ENCODE data around the gene SLC17A2.

Gene SLC17A2, protein sequence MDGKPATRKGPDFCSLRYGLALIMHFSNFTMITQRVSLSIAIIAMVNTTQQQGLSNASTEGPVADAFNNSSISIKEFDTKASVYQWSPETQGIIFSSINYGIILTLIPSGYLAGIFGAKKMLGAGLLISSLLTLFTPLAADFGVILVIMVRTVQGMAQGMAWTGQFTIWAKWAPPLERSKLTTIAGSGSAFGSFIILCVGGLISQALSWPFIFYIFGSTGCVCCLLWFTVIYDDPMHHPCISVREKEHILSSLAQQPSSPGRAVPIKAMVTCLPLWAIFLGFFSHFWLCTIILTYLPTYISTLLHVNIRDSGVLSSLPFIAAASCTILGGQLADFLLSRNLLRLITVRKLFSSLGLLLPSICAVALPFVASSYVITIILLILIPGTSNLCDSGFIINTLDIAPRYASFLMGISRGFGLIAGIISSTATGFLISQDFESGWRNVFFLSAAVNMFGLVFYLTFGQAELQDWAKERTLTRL

DNA sequence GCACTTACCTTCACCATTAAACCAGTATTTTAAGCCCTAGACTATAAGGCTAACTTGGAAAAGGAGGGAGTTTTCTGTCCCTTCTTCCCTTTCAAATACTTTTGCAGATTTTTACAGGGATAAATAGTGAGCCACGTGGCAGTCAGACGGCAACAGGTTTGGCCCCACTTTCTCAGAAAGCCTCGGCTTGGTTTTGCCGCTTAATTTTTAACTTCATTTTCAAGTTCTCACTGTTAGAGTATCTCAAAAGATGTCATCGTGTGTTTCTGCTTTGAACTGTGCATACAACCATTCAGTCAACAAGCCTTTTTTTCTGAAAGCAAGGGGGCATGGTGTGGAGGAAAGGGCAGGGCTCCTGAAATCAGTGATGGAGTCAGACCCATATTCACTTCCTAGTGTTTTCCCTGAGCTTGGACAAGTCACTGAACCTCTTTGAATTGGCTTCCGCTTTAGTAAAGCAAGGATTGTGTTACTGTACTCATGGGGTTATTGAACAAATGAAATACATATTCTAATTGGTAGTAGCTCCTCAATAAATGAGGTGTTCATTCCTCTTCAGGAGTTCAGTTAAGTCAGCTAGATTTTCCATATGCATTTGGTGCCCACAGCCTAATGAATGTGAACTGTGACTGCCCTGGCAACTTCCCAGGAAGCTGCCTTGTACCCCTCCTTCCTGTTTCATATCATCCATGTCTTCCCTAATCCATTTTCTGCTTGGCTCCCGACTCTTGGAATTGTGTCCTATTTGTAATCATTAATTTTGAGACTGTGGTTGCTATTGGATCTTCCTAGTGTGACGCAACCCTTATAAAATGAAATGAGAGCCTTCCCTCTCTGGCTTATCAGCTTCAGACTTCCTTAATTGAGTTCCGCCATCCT, at the start of gene SLC17A2:
TSS of gene SLC17A2 (minus strand) at position 160 of the 879 bp plus-strand sequence. CDS start 4,895 bp downstream, outside the sequence.
- no peak for DNase-seq

DNA sequence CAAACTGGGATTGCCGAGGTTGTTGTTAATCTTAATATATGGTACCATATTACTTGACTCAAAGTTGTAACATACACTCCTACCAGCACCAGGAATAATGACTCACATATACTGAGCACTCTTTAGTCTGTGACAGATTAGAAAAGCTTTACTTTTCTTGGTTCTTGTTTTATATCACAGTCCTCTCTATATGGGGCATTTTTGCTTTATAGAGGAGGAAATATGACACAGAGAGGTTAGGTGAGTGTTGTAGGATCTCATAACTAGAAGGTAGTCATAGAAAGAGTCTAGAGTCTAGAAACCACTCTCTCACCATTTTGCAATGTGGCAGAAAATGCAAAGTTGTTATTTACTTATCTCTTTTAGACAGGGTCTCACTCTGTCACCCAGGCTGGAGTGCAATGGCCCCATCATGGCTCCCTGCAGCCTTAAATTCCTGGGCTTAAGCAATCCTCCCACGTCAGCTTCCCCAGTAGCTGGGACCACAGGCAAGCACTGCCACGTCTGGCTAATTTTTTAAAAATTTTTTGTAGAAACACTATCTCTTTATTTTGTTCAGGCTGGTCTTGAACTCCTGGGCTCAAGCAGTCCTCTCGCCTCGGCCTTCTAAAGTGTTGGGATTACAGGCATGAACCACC, 45.6 kb upstream of the SLC17A2 start:
- no peak for DNase-seq

DNA sequence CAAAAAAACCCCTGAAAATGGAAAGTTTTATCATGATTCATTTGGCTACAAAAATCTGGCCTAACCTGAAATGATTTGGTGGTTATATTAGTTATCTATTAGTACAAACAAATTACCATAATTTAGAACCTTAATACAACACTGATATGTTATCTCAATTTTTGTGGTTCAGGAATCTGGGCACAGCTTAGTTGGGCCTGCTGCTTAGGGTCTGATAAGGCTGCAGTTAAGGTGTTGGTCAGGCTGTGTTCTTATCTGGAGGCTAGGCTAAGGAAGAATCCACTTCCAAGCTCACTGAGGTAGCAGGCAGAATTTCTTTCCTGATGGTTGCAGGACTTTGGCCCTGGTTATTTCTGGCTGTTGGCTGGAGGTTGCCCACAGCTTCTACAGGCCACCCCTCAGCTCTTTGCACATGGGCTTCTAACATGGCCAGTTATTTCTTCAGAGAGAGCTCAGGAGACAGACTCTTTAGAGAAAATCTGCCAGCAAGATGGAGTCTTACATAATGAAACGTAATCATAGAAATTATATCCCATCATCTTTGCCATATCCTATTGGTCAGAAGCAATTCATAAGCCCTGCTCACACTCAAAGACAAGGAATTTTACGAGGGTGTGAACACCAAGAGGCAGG, 43.5 kb upstream of the SLC17A2 start:
- no peak for DNase-seq

DNA sequence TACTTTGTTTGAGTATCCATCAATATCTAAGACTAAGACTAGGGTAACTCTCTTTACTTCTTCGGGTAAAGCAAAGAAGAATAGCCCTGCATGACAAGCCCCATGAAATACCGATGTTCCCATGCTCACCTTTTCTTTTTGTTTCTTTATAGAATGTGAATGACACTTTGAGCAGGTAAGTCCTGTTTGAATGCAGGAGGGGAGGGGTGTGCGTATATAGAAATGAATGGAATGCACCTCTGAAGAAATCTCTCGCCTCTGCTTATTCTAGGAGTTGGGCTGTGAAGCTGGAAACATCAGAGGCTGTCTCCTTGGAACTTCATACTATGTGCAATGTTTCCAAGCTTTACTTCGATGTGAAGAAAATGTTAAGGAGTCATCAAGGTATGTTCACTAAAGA, 42.4 kb upstream of the SLC17A2 start:
- no peak for DNase-seq

DNA sequence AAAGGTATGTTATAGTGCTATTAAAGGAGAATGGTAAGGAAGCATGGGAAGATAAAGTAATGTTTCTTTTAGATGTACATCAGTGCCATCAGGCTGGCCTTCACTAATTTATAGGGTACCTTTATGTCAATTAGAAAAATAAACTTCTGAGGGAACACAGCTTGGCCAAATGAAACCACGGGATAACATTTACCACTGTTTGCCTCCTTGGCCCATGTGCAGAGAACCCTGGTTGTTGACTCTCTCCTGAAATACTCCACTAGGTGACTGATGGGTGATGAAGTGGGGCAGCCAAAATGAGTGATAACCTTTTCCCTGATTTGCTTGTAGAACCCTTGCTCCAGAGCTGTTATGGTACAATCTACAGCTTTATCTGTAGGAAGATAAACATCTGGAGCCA, 41.6 kb upstream of the SLC17A2 start:
- no peak for DNase-seq

DNA sequence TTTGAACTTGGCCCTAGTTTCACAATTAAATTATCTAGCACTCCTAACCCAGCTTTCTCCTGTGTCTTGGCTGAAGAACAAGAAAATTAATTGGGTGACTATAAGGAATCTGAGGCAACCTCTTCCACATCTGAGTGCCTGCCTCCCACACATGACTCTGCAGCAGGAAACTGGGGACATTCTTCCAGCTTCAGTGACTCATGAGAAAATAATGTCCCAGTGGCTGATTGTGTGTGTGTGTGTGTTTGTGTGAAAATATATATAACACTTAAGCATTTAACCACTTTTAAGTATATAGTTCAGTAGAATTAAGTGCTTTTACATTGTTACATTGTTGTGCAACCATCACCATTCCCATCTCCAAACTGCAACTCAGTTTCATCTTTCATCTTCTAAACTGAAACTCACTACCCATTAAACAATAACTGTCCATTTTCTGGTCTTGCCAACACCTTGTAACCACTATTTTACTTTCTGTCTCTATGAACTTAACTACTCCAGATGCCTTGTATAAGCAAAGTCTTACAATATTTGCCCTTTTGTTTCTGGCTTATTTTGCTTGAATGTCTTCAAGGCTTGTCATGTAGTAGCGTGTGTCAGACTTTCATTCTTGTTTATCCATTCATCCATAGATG, 40.8 kb upstream of the SLC17A2 start:
- peak; percentile 56 for DNase-seq

DNA sequence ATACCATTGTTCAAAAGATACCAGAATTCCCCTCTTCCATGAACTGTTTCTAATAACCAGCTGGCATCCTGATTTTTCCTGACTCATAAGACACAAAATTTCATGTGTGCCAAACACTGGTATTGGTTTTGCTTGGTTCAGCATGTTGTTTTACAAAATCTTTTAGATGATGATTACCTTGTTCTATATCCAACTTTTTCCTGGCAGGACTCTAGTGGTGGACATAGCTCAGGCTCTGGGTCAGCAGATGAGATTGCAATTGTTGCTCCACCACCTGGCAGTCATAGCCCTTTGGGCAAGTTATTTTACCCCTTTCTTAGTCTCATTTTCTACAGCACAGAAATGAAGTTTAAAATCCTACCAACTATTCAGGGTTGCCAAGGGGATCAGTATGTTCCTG, 38.3 kb upstream of the SLC17A2 start:
- no peak for DNase-seq

DNA sequence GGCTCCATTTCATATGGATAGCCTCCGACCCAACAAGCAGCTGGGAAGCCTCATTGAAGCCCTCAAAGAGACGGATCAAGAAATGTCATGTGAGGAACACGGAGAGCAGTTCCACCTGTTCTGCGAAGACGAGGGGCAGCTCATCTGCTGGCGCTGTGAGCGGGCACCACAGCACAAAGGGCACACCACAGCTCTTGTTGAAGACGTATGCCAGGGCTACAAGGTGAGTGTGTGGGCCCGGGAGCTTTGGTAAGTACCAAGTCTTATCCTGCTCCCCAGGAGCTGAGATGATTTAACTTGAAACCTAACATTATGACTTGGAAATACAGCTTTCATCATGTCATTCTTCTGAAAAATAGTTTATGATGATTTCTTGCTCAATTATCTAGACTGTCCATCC, 36.2 kb upstream of the SLC17A2 start:
- no peak for DNase-seq

DNA sequence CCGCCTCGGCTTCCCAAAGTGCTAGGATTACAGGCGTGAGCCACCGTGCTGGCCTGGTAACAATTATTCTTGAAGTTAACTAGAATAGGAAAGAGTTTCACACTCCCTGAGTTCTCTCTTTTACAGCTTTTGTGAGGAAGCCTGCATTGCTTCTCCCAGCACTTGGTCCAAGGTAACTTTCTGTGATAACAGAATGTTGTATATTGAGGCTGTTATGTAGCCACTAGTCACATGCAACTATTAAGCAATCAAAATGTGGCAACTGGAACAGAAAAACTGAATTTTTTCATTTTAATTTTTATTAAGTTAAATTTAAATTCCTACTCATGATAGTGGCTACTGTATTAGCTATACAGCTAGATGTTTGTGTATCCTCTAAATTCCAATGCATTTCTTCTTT, 34.6 kb upstream of the SLC17A2 start:
- no peak for DNase-seq

DNA sequence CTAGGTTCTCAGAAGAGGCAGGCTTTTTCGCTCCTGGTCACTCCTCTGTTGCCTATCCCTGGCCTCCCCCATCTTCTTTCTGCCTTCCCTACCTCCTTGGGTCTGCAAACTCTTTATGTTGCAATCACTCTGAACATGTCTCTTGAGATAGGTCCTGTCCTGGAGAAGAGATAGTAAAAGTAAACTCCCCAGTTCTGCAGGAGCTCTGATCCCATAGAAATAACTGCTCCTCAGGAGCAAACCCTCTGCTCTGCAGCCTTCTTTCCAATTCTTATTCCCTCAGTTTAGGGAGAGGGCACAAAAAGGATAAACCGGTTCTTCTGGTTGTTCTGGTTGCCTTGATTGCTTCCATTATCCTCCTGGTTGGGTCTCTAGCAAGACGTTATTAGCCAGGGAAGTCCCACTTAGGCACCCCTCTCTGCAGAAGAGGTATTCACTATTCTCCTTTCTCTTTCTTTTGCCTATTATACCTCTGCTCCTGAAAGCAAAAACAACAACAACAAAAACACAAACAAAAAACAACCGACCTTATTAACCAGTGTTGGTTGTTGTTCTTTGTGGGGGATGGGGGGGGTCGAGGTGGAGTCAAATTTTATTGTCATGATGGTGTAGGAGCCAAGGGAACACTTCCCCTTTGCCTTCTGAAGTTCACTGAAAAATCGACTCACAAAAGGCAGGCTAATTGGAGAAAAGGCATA, 33.1 kb upstream of the SLC17A2 start:
- peak; percentile 49 for DNase-seq

DNA sequence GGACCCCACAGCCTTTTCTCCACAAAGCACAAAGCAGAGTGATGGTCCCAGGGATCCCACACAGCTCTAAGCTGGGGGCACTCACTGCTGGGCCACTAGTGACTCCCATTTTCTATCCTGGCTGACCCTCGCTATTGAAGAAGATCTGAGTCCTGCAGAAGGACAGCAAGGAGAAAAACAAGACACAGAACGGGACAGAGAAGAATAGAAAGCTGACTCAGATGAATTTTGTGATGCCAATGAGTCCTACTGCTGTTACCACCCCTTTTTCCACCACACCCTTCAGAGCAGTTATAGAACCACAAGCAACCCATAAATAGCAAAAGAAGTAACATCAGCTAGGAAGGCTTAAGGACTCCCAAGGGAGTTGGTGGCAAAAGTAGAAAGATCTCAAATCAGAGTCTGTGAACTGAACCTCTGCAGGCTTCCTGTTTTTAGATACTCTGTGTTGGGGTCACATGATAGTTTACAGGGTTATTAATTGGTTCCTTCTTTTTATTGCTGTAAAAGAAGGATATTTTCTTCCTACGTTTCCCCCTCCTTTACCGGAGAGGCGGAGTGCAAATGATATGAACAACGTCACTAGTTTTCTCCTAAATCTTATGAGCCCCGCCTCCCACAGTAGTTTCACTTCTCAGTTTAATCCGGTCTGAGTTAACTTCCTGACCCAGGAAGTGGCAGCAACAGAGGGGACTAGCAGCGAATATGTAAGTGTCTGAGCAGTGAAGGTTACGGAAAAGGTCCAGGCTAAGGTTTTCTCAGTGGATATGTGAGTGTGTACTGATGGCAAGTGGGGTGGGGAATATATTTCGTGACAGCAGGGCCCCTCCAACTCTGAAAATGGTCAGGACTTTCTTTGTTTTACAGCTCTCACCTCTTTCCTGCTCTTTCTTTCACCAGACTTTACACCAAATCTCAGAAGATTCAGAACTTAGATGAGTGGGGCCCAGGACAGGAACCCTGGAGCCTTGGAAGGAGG, 31.9 kb upstream of the SLC17A2 start, which contains the start of gene TRIM38:
TSS of gene TRIM38 (plus strand) at position 654 of the 979 bp plus-strand sequence. CDS start 3,721 bp downstream, outside the sequence.
- peak; percentile 99 for DNase-seq

DNA sequence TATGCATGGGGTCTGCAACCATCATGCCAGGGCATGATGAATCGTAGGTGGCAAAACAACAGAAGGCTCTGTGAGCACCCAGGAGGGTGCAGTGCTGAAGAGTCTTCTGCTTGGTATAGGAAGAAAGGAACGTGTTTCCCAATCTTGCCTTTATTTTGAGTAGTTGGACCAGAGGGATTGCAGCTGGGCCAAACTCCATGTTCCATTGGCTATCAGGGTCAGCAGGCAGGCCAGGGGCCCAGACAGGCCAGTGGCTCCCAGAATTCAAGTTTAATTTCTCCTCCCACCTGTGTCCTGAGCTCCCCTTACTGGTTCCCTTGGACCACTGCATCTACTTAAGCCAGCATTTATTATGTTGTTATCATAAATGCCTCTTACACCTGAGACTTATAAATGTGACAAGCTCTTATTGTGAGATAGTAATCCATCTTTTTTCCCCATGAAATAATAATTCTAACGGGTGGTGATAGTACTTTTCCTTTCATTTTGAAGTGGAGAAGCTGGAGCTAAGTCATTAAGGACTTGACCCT, 31.2 kb upstream of the SLC17A2 start:
- DNase-seq, result no peak

DNA sequence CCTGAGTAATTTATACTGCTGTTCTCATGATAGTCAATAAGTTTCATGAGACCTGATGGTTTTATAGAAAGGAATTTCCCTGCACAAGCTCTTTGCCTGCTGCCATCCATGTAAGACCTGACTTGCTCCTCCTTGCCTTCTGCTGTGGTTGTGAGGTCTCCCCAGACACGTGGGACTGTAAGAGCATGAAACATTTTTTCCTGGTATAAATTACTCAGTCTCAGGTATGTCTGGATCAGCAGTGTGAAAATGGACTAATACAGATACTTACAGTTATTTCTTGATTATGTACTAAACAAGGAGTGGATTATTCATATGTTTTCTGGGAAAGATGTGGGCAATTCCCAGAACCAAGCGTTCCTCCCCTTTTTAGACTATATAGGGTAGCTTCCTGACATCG, 30.2 kb upstream of the SLC17A2 start:
- no peak for DNase-seq

DNA sequence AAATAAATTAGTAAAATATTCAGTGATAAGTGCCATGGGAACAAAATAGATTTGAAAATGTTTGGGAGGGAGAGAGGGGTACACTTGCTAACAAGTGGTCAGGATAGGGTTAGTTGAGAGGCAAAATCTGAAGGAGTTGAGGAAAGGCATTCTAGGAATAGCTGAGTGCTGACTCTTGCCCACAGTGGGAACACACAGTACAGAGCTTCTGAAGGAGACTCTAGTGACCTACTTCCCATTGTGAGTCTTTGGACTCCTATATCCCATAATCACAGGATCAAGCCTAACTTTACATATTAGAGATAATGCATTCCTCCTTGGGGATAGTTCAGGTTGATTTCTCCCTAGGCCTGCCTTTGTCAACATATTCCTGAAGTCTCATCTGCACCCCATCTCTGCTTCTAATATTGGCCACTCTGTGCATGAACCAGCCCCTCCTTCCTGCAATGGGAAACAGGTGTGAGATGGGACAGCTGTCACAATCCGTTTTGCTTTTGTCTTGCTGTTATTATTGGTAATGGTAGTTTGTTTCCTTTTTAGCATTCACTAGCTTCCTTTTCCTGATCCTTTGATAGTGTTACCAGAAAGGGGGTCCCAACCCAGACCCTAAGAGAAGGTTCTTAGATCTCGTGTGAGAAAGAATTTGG, 29.5 kb upstream of the SLC17A2 start:
- DNase-seq, result no peak

DNA sequence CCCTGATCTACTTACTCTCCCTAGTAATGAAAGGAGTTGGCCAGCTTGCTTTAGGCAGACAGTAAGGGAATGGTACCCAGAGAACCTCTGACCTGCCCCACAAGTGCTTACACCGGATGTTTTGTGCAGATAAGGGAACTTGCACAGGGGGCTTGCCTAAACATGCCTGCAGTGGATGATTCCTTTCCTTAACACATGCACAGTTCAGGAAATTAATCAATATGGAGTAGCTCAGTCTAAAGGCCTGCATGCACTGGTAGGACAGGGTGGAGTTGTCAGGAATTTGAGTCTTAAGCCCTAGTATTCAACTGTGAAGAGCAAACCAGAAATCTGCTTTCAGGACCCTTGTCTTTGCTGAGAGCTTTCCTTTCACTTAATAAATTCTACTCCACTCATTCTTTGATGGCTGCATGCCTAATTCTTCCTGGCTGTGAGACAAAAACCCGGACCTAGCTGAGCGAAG, 28.2 kb upstream of the SLC17A2 start:
- DNase-seq, result no peak

DNA sequence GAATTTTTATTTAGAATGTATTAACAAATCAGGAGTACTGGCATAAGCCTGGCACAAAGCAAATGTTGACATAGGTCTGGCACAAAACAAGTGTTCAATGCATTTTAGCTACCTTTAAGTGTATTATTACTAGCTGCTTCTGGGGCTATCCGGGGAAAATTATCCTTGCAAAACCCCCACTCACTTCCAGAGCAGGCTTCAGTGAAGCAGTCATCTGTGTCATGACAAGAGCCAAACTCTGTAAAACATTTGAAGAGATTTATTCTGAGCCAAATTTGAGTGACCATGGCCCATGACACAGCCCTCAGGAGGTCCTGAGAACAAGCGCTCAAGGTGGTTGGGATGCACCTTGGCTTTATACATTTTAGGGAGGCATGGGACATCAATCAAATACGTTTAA, 25.7 kb upstream of the SLC17A2 start:
- no peak for DNase-seq

DNA sequence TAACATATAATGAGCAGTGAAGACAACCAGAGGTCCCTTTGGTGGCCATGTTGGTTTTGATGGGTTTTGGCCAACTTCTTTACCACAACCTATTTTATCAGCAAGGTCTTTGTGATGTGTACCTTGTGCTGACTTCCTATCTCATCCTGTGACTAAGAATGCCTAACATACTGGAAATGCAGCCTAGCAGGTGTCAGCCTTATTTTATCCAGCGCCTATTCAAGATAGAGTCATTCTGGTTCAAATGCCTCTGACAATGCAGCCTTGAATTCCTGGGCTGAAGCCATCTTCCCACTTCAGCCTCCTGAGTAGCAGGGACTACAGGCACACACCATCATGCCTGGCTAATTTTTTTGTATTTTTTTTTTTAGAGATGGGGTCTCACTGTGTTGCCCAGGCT, 24.3 kb upstream of the SLC17A2 start:
- DNase-seq, result no peak

DNA sequence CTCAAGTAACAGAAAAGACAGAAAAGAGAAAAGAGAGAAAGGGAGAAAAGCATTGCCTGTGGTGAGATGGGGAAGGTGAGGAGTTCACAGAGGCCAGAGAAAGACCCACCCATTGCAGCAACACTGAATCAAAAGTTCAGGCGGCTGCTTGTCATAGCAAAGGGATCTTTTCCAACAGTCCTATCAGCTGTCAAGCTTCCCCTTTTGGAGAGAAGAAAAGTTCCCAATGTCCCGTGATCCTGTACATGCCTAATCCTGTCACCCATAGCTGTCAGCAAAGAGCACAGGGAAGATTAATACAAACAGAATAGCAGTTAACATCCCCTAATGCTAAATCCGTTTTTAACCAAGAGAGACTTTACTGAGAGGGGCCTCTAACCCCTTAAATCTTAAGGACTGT, 23.2 kb upstream of the SLC17A2 start:
- peak; percentile 33 for DNase-seq

DNA sequence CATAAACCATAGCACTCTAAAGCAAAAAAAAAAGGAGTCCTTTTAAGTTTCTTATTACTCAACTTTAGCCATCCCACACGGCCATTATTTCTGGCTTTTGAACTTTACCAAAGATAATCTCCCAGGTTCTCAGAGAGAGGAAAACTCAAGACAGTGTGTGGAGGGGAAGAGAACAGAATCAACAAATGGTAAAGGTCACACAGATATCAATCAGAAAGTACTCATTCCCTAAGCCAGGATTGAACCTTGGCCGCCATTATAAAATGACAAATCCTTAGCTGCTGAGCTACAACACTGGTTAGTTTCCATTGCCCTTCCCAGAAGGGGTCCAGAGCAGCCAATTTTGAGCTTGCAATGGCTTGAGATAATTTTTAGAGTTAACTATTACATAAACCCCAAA, 22.0 kb upstream of the SLC17A2 start:
- no peak for DNase-seq
